Loucy (cell line): ENCODE results near the gene PRR5.
"Not testable (repeated sequence)": the region's sequence is repeated elsewhere in the genome, so short reads cannot be mapped to it uniquely, and the experiment has no call there.

Experiments used
- H2AFZ ChIP-seq: fragments of 200-600 bp; sonication (generic); 2 replicates; pipeline ENCODE4 v1.6.0; 2016; ENCODE audit warnings: antibody characterized with exemption, mild to moderate bottlenecking, low read length, moderate library complexity
- H3F3A ChIP-seq: fragments of 200-600 bp; 2 replicates; pipeline ENCODE4 v1.6.0; 2016; ENCODE audit warnings: antibody characterized with exemption, low read depth, mild to moderate bottlenecking
- H3K27me3 ChIP-seq: fragments of 200-600 bp; sonication (generic); 2 replicates; pipeline ENCODE4 v1.6.1; 2014; ENCODE audit warnings: low read length, mild to moderate bottlenecking; ENCODE audit not compliant: insufficient read depth, poor library complexity, severe bottlenecking
- H3K36me3 ChIP-seq: fragments of 200-600 bp; sonication (generic); 2 replicates; pipeline ENCODE4 v1.6.1; 2016; ENCODE audit warnings: low read length; ENCODE audit not compliant: insufficient read depth
- H3K4me1 ChIP-seq: fragments of 200-600 bp; sonication (generic); 2 replicates; pipeline ENCODE4 v1.5.1; 2014; ENCODE audit warnings: low read length, mild to moderate bottlenecking; ENCODE audit not compliant: insufficient read depth, poor library complexity, severe bottlenecking
- H3K4me2 ChIP-seq: fragments of 200-600 bp; sonication (generic); 2 replicates; pipeline ENCODE4 v1.6.0; 2014; ENCODE audit warnings: antibody characterized with exemption, low read length, low read depth, mild to moderate bottlenecking; ENCODE audit not compliant: poor library complexity, severe bottlenecking
- H3K4me3 ChIP-seq: fragments of 200-600 bp; sonication (generic); 2 replicates; pipeline ENCODE4 v1.5.1; 2014; ENCODE audit warnings: low read length, mild to moderate bottlenecking, mixed read lengths; ENCODE audit not compliant: poor library complexity, severe bottlenecking
- H3K79me2 ChIP-seq: fragments of 200-600 bp; sonication (generic); 2 replicates; pipeline ENCODE4 v1.6.1; 2014; ENCODE audit warnings: low read length; ENCODE audit not compliant: insufficient read depth
- H3K9ac ChIP-seq: fragments of 200-600 bp; sonication (generic); 2 replicates; pipeline ENCODE4 v1.6.0; 2014; ENCODE audit warnings: mild to moderate bottlenecking, low read depth, low read length, moderate library complexity; ENCODE audit not compliant: poor library complexity, severe bottlenecking
- H3K9me2 ChIP-seq: fragments of 200-600 bp; sonication (generic); replicated peaks from 2 replicates; pipeline ENCODE4 v1.6.1; 2016; ENCODE audit warnings: low read depth, low read length, mixed read lengths
- H3K9me3 ChIP-seq: fragments of 200-600 bp; sonication (generic); 2 replicates; pipeline ENCODE4 v1.6.1; 2014; ENCODE audit warnings: mild to moderate bottlenecking, antibody characterized with exemption, low read length, low read depth; ENCODE audit not compliant: insufficient read depth
- H4K20me1 ChIP-seq: fragments of 200-600 bp; sonication (generic); 2 replicates; pipeline ENCODE4 v1.6.0; 2014; ENCODE audit warnings: antibody characterized with exemption, low read length, mild to moderate bottlenecking; ENCODE audit not compliant: insufficient read depth, poor library complexity, severe bottlenecking
- EZH2phosphoT487 ChIP-seq: fragments of 200-600 bp; IDR thresholded peaks from 2 replicates; pipeline ENCODE4 v1.6.1; 2018; ENCODE audit warnings: antibody characterized with exemption, mild to moderate bottlenecking, moderate library complexity, borderline replicate concordance
- TF ChIP-seq, protein P1 (sequence below): fragments of 200-600 bp; sonication (generic); conservative IDR thresholded peaks from 2 replicates; pipeline ENCODE4 v1.5.1; 2014; ENCODE audit warnings: mild to moderate bottlenecking, antibody characterized with exemption, low read length

PRR5 gene

GRCh38 chr22:44739024-44739423 lies 37.0 kb downstream of the PRR5 start:
- Histone ChIP-seq H3K4me1 (no peaks in the 10 kb centered on the region), H3K9me2 (no peaks in the 10 kb centered on the region), H3K36me3 (no peaks in the 10 kb centered on the region), H3K4me2 (no peak overlapping the region), H4K20me1 (no peaks in the 10 kb centered on the region), H3K27me3 (no peaks in the 10 kb centered on the region), H3K9me3 (no peaks in the 10 kb centered on the region), H3K4me3 (no peak overlapping the region), H2AFZ (no peak overlapping the region), H3F3A (no peaks in the 10 kb centered on the region), H3K79me2 (no peaks in the 10 kb centered on the region), H3K9ac (no peak overlapping the region)
- no peak for TF ChIP-seq EZH2phosphoT487
- TF ChIP-seq, protein P1, sequence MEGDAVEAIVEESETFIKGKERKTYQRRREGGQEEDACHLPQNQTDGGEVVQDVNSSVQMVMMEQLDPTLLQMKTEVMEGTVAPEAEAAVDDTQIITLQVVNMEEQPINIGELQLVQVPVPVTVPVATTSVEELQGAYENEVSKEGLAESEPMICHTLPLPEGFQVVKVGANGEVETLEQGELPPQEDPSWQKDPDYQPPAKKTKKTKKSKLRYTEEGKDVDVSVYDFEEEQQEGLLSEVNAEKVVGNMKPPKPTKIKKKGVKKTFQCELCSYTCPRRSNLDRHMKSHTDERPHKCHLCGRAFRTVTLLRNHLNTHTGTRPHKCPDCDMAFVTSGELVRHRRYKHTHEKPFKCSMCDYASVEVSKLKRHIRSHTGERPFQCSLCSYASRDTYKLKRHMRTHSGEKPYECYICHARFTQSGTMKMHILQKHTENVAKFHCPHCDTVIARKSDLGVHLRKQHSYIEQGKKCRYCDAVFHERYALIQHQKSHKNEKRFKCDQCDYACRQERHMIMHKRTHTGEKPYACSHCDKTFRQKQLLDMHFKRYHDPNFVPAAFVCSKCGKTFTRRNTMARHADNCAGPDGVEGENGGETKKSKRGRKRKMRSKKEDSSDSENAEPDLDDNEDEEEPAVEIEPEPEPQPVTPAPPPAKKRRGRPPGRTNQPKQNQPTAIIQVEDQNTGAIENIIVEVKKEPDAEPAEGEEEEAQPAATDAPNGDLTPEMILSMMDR = no peak

- H3K9me2 ChIP-seq, H3K4me2 ChIP-seq, H3K4me3 ChIP-seq, H3K9ac ChIP-seq, H3K4me1 ChIP-seq, H3K36me3 ChIP-seq, H3K27me3 ChIP-seq, H4K20me1 ChIP-seq, H3K79me2 ChIP-seq, H2AFZ ChIP-seq, H3F3A ChIP-seq, H3K9me3 ChIP-seq: not testable (repeated sequence)
Measured at GRCh38 chr22:44739666-44740065, 37.7 kb downstream of the PRR5 start.

GRCh38 chr22:44740307-44740706 lies 38.3 kb downstream of the PRR5 start:
- no peaks in the 10 kb centered on the region for H3K79me2 ChIP-seq
- no peaks in the 10 kb centered on the region for H3K36me3 ChIP-seq
- H4K20me1 ChIP-seq = no peaks in the 10 kb centered on the region
- H3K9ac ChIP-seq = no peak overlapping the region
- no peaks in the 10 kb centered on the region for H3K4me1 ChIP-seq
- H3K9me2 ChIP-seq = no peaks in the 10 kb centered on the region
- no peaks in the 10 kb centered on the region for H3F3A ChIP-seq
- H3K4me2 ChIP-seq = no peak overlapping the region
- no peaks in the 10 kb centered on the region for H3K27me3 ChIP-seq
- no peak overlapping the region for H3K4me3 ChIP-seq
- H2AFZ ChIP-seq = no peak overlapping the region
- TF ChIP-seq, protein P1 = no peak
- TF ChIP-seq EZH2phosphoT487 = no peak
- H3K9me3 ChIP-seq = no peaks in the 10 kb centered on the region

GRCh38 chr22:44741929-44742328 lies 39.9 kb downstream of the PRR5 start:
- no peak overlapping the region for H3K4me2 ChIP-seq
- no peaks in the 10 kb centered on the region for H4K20me1 ChIP-seq
- no peak overlapping the region for H3K9ac ChIP-seq
- H2AFZ ChIP-seq = no peak overlapping the region
- no peaks in the 10 kb centered on the region for H3K36me3 ChIP-seq
- H3F3A ChIP-seq = no peaks in the 10 kb centered on the region
- TF ChIP-seq, protein P1 = no peak
- no peak for TF ChIP-seq EZH2phosphoT487
- H3K79me2 ChIP-seq = no peaks in the 10 kb centered on the region
- no peaks in the 10 kb centered on the region for H3K9me2 ChIP-seq
- no peaks in the 10 kb centered on the region for H3K27me3 ChIP-seq
- H3K4me1 ChIP-seq = no peaks in the 10 kb centered on the region
- no peaks in the 10 kb centered on the region for H3K9me3 ChIP-seq
- no peak overlapping the region for H3K4me3 ChIP-seq
